ENCODE results near the gene RNF39. TPM values are rescaled to one million over a fixed set of nuclear protein-coding genes. Genes with fewer than 3 reads are reported as not detected.

Gene RNF39
- total and polyA plus RNA-seq, 2 of the 13 experiments (the other 11 are each of a cell fraction or from before 2014, with no cell fraction given), result 0.13 to 1.8 TPM

DNA sequence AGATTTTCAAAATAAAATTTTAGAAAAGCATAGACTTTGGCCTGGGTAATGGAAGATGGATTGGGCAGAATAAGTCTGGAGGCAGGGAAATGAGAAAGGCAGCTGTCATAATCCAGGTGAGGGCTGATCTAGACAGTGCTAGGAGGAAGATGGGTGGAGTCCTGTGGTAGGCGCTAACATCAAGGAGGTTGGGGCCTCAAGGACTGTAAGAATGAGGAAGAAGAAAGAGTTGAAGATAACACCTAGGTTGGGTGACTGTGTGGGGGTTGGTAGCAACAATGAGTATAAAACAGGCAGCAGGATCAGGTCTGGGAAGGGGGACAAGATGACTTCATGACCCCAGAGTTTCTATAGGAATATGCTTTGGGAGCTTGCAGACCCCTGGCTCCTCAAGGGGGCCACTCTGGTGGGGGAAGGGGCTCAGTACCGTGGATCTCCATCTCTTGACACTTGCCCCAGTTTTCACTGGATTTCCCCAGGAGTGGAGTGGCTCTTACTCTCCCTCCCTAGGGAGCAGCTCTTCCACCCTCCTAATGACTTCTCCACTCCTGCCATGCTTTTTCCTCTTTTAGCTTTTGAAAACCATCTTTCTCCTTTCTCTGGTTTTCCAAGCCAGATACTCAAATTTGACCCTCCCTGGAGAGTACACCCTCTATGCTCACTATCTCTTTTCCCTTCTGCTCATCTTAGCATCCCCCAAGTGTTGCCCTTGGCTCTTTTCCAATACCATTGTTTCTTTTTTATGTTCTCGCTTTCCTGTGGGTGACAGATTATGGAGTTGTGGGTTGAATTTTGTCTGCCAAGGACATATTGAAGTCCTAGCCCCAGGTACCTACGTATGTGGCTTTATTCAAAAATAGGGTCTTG, 22.6 kb upstream of the RNF39 start:
- Histone ChIP-seq H3K9ac (ENCODE audit: insufficient read depth, low read depth, low read length) (no peak overlapping the region), H3K9me3 (ENCODE audit: low read length) (no peaks in the 10 kb centered on the region), H3K36me3 (replicated peaks in 1 of 2; ENCODE audit: control insufficient read depth in 1 of 2, insufficient read depth in 2 of 2, low read length in 2 of 2) (no peaks in the 10 kb centered on the region), H3K4me1 (ENCODE audit: insufficient read depth, low read length) (peaks cover 88% of the 10 kb centered on the region), H3K4me2 (ENCODE audit: low read depth, low read length) (no peak overlapping the region), H3K4me3 (replicated peaks in 1 of 3; ENCODE audit: insufficient read depth in 1 of 3, low read depth in 2 of 3, low read length in 3 of 3) (no peak overlapping the region), H2AFZ (ENCODE audit: low read length) (no peak overlapping the region), H3K27ac (ENCODE audit: extremely low read length, insufficient read depth, low read length) (no peak overlapping the region), H3K27me3 (ENCODE audit: control insufficient read depth in 1 of 2, insufficient read depth in 2 of 2, low read length in 2 of 2) (peaks cover 0 to 5% of the 10 kb centered on the region in 2 experiments; a peak in 1 of 5 replicates), H3K79me2 (ENCODE audit: insufficient read depth, low read length) (peaks cover 9% of the 10 kb centered on the region), H4K20me1 (ENCODE audit: insufficient read depth, low read length) (no peaks in the 10 kb centered on the region)
- ChIA-PET POLR2A (no interaction called here), CTCF (ENCODE audit: low intra/inter-chr PET ratio, low total read pairs) (no interaction called here)
- FAIRE-seq, result no peak
- 66% methylated on average over 4 of the region's 4 CpGs for WGBS (ENCODE audit: low lambda C conversion rate)
- no peak for ATAC-seq
- no peak for DNase-seq (ENCODE audit: low spot score)
- in situ Hi-C loops (cut with HindIII; ENCODE audit: extremely low pct_ligation_motif_present, low pct_unique_long_range_greater_than_20kb) (no loop called here), intact Hi-C loops (cut with micrococcal nuclease; ENCODE audit: unreplicated experiment) (no loop called here)
- TF ChIP-seq ZNF616 (CRISPR knock-in tag; IDR thresholded peaks at IDR 0.05; ENCODE audit: low read depth), result no peak
- no peak for TF ChIP-seq SMAD9 (CRISPR knock-in tag; IDR thresholded peaks at IDR 0.05)
- TF ChIP-seq ZNF549 (CRISPR knock-in tag; IDR thresholded peaks at IDR 0.05), result no peak
- TF ChIP-seq REPIN1 (CRISPR knock-in tag; IDR thresholded peaks at IDR 0.05; ENCODE audit: borderline replicate concordance, low read depth), result no peak
- no peak for TF ChIP-seq ASH2L (IDR thresholded peaks at IDR 0.05; ENCODE audit: insufficient read length, low read depth, low read length)
- TF ChIP-seq ZNF451 (CRISPR knock-in tag; IDR thresholded peaks at IDR 0.05), result no peak
- no peak for TF ChIP-seq AGO2 (optimal IDR thresholded peaks at IDR 0.05; ENCODE audit: low read depth, low read length)
- no peak for TF ChIP-seq ZKSCAN1 (IDR thresholded peaks at IDR 0.05; ENCODE audit: low read length)
- no peak for TF ChIP-seq CEBPG (CRISPR knock-in tag; IDR thresholded peaks at IDR 0.05)
- no TSS peak for BruUV-seq (replicated peaks)

Data from HepG2 (cell line).